ENCODE results near the gene FGF11.

Gene FGF11

GRCh38 chr17:7408252-7408727, 31.0 kb upstream of the FGF11 start:
- DNase-seq: peak in 1 of 5 donors; percentile 24

DNA sequence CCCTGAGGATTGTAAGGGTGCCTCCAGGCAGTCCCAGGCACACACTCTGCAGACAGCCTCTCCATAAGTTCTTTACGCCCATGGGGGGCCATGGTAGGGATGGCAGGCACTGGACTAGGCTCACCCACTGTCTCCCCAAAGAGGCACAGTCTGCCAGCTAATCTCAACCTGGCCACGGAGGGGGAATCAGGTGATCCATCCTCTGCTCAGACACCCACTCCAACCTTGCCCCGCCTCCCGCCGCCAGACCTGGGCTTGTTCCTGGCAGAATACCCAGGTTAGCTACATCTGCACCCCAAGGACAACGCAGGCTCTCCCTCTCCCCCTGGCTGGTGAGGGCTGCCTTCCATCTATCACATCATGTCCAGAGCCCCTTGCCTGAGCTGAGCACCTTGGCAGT, 30.4 kb upstream of the FGF11 start:
- no peak for DNase-seq

- DNase-seq: no peak
Observed at GRCh38 chr17:7409716-7410115, 29.6 kb upstream of the FGF11 start.

- no peak for DNase-seq
Observed at GRCh38 chr17:7410634-7411426, 28.5 kb upstream of the FGF11 start.

- no peak for DNase-seq
Observed at GRCh38 chr17:7411427-7411750, 27.9 kb upstream of the FGF11 start.

DNA sequence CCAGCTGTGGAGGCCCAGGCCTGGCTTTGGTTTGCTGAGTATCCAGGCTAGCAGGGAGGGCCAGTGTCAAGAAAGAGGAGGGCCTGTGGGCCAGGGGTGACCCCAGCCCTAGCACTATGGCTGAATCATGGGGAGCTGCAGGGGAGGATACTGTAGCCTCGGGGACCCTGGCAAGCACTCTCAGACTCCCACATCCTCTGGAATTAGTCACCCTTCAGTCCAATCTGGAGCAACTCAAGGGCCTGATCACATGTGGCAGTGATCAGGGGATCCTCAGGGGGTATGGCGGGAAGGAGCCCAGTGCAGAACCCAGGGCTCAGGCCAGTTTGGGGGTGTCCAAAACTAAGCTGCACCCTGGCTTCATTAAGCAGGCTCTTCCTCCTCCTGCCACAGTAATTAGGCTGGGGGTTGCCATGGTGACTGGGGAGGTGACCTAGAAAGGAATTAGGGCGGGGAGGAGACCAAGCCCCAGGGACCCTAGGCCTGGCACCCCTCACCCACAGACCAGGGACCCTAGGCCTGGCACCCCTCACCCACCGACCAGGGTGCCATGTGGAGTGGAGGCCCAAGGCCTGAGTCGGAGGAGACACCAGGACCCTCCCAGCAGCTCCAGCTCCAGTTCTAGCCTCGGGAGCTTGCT, 25.8 kb upstream of the FGF11 start:
- no peak for DNase-seq

GRCh38 chr17:7414837-7415236, 24.5 kb upstream of the FGF11 start:
- no peak for DNase-seq

DNA sequence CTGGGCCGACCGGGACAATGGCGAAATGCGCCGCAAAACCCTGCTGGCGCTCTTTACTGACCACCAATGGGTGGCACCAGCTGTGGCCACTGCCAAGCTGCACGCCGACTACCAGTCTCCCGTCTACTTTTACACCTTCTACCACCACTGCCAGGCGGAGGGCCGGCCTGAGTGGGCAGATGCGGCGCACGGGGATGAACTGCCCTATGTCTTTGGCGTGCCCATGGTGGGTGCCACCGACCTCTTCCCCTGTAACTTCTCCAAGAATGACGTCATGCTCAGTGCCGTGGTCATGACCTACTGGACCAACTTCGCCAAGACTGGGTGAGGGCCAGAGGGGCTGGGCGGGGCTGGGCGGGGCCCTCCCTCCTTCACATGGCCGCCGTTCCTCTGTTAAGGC, 23.5 kb upstream of the FGF11 start:
- no peak for DNase-seq

GRCh38 chr17:7416323-7416722, 23.0 kb upstream of the FGF11 start:
- no peak for DNase-seq

DNA sequence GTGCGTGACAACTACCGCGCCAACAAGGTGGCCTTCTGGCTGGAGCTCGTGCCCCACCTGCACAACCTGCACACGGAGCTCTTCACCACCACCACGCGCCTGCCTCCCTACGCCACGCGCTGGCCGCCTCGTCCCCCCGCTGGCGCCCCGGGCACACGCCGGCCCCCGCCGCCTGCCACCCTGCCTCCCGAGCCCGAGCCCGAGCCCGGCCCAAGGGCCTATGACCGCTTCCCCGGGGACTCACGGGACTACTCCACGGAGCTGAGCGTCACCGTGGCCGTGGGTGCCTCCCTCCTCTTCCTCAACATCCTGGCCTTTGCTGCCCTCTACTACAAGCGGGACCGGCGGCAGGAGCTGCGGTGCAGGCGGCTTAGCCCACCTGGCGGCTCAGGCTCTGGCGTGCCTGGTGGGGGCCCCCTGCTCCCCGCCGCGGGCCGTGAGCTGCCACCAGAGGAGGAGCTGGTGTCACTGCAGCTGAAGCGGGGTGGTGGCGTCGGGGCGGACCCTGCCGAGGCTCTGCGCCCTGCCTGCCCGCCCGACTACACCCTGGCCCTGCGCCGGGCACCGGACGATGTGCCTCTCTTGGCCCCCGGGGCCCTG, 22.2 kb upstream of the FGF11 start:
- DNase-seq: no peak

DNA sequence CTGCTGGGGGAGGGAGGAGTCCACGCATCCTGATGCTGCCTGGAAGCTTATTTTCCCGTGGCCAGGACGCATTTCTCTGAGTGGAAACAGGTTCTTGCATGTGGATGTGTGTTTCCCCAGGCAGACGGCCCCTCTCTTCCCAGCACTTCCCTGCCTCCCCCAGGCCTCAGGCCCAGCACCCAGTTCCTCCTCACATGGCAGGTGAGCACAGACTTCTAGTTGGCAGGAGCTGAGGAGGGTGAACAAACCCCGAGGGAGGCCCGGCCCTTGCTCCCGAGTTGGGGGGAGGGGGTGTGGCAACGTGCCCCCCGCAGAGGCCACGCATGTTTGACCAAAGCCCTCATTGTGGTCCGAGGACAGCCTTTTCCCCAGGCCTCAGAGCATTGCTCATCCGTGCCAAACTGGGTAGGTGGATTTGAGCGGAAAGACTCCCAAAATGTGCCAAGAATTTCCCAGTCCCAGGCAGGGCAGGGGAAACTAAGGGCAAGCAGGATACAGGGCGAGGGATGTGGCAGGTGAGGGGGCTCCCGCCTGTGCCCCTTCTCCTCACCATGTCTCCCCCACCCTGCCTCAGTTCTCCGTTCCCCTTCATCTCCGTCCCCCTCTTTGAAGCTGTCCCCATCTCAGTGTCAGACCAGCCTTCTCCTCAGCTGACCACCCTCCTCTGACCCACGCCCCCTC, 20.7 kb upstream of the FGF11 start:
- no peak for DNase-seq

- DNase-seq: no peak
Observed at GRCh38 chr17:7419819-7420610, 19.3 kb upstream of the FGF11 start, which contains the start of gene SPEM1. Gene SPEM1, plus strand, starts transcription at chr17:7420324. Its CDS starts 61 bp downstream, at chr17:7420385.

- no peak for DNase-seq
Observed at GRCh38 chr17:7421186-7421585, 18.1 kb upstream of the FGF11 start.

DNA sequence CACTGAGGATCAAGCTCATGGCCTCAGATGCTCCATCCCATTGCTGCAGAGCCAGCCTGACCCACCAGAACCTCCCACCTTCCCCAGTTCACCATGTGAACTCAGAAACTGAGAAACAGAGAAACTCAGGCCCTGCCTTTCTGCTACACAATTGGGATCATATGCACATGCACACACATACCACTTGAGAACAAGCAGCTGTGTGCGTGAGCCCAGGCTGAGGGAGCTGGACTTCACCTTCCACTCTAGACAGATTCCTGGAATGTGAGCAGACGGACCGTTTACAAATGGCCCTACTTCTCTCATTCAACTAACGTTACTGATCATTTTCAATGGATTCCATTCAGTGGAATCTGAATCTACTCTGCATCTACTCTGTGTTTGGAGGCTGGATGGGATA, 15.6 kb upstream of the FGF11 start:
- no peak for DNase-seq

DNA sequence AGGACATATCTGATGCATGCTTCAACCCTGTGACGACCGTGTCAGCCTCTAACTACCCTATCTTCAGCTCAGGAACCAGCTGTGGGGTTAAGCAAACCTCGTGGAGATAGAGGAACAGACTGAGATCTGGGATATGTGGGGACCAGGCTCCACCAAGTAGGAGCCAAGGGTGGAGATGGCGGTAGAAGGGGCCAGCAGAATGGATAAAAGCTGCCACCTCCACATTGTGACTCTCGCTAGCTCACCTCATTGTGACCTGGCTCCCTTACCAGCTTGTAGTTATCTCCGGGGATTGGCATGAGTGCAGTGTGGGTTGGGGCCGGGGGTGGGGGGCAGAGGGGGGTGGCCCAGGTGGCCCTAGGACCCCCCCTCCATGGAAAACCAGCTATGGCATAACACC, 14.0 kb upstream of the FGF11 start, which contains the start of gene SPEM2:
Gene SPEM2, plus strand, starts transcription at position 301 of the 400 bp plus-strand sequence. Its CDS starts 73 bp downstream, at position 374.
- no peak for DNase-seq

DNA sequence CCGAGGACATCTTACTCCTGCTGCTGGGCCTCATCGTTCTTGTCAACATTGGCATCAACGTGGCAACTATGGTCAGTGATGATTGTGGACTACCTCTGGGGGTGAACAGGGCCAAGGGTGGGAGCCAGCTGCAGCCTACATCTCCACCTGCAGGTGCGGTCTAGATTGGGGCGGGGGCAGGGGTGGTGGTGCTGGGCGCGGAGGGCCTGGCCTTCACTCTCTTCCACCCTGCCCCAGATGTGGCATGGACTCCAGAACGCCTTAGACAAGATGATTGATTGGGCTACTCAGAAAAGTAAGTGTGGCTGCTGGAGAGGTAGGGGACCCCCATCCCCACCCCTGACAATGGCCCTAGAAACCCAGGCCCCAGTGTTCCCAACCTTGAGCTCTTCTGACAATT, 13.6 kb upstream of the FGF11 start:
- DNase-seq: no peak

DNA sequence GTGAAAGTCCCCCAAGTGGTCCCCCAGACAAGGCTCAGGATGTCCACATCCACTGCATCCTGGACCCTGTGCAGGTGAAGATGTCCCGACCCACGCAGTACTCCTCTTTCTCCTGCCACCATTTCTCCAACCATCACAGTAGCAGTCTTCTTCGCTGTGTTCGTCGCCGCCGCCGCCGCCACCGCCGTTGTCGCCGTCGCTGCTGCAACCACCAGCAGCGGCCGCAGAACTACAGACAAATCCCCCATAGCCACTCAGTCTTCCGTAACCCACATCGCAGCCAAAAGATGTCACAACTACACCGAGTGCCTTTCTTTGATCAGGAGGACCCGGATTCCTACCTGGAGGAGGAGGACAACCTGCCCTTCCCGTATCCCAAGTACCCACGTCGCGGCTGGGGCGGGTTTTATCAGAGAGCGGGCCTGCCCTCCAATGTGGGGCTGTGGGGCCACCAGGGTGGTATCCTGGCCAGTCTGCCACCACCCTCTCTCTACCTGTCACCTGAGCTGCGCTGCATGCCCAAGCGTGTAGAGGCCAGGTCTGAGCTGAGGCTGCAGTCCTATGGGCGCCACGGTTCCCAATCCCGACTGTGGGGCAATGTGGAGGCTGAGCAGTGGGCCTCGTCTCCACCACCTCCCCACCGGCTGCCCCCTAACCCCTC, 13.0 kb upstream of the FGF11 start:
- no peak for DNase-seq

- DNase-seq: no peak
Observed at GRCh38 chr17:7426896-7427489, 12.3 kb upstream of the FGF11 start.

DNA sequence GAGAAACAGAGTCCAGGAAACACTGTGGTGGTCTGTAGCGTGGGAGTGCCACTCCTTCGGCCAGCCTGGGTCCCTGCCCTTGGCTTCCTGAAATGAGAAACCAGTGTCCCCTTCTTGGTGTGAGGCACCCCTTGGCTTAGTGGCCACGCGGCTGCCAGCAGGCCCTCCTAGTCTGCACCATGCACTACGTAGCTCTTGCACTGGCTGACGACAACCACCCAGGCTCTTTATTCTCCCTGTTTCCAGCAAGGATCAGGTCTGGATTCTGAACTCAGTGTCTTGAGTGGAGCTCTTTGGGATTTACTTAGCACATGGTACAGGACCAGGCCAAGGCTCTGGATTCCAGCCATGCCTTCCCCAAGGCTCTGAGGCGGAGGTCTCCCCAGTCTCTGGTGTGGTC, 11.8 kb upstream of the FGF11 start:
- DNase-seq: no peak

- no peak for DNase-seq
Observed at GRCh38 chr17:7428557-7428956, 10.8 kb upstream of the FGF11 start, which contains the start of gene SPEM3. Gene SPEM3, plus strand, starts transcription at chr17:7428857. Its CDS starts 46 bp downstream, at chr17:7428903.

- no peak for DNase-seq
Observed at GRCh38 chr17:7429722-7430121, 9.6 kb upstream of the FGF11 start.
